ENCODE measurements around the gene CUX1.

Gene CUX1

GRCh38 chr7:102216573-102217314, 399.3 kb downstream of the CUX1 start:
- TF ChIP-seq ZBTB7A (IDR thresholded peaks at IDR 0.05; ENCODE audit: low read depth): no peak
- no peak for TF ChIP-seq TCF12 (IDR thresholded peaks at IDR 0.05; ENCODE audit: low read depth)
- TF ChIP-seq NFIC (IDR thresholded peaks at IDR 0.05): no peak
- no peak for TF ChIP-seq EP300 (IDR thresholded peaks at IDR 0.05; ENCODE audit: borderline replicate concordance)
- no peak for TF ChIP-seq TEAD4 (IDR thresholded peaks at IDR 0.05)
- TF ChIP-seq RAD21 (IDR thresholded peaks at IDR 0.05; ENCODE audit: low read depth): no peak
- no peak for TF ChIP-seq USF1 (IDR thresholded peaks at IDR 0.05)
- TF ChIP-seq FOXM1 (IDR thresholded peaks at IDR 0.05; ENCODE audit: borderline replicate concordance, low read depth): no peak
- TF ChIP-seq EGR1 (IDR thresholded peaks at IDR 0.05): no peak

GRCh38 chr7:102220229-102220850, 402.9 kb downstream of the CUX1 start:
- TF ChIP-seq FOXM1 (IDR thresholded peaks at IDR 0.05; ENCODE audit: borderline replicate concordance, low read depth) (no peak), TCF12 (IDR thresholded peaks at IDR 0.05; ENCODE audit: low read depth) (no peak), MAX (IDR thresholded peaks at IDR 0.05) (no peak), USF1 (IDR thresholded peaks at IDR 0.05) (no peak), ZBTB7A (IDR thresholded peaks at IDR 0.05; ENCODE audit: low read depth) (no peak), EP300 (IDR thresholded peaks at IDR 0.05; ENCODE audit: borderline replicate concordance) (no peak), EGR1 (IDR thresholded peaks at IDR 0.05) (no peak), CREB1 (IDR thresholded peaks at IDR 0.05; ENCODE audit: low read depth) (no peak), CEBPB (IDR thresholded peaks at IDR 0.05) (no peak), TEAD4 (IDR thresholded peaks at IDR 0.05) (no peak), NFIC (IDR thresholded peaks at IDR 0.05) (no peak), TAF1 (IDR thresholded peaks at IDR 0.05; ENCODE audit: low read depth) (no peak), REST (IDR thresholded peaks at IDR 0.05; ENCODE audit: low read depth) (no peak), RAD21 (IDR thresholded peaks at IDR 0.05; ENCODE audit: low read depth) (no peak), YY1 (IDR thresholded peaks at IDR 0.05; ENCODE audit: low read depth) (no peak)

GRCh38 chr7:102220960-102221800, 403.8 kb downstream of the CUX1 start:
- no peak for TF ChIP-seq MAX (IDR thresholded peaks at IDR 0.05)
- TF ChIP-seq TCF12 (IDR thresholded peaks at IDR 0.05; ENCODE audit: low read depth): no peak
- no peak for TF ChIP-seq REST (IDR thresholded peaks at IDR 0.05; ENCODE audit: low read depth)
- no peak for TF ChIP-seq ZBTB7A (IDR thresholded peaks at IDR 0.05; ENCODE audit: low read depth)
- no peak for TF ChIP-seq RAD21 (IDR thresholded peaks at IDR 0.05; ENCODE audit: low read depth)

GRCh38 chr7:102221961-102222360, 404.5 kb downstream of the CUX1 start:
- TF ChIP-seq EP300 (IDR thresholded peaks at IDR 0.05; ENCODE audit: borderline replicate concordance): no peak
- TF ChIP-seq FOXM1 (IDR thresholded peaks at IDR 0.05; ENCODE audit: borderline replicate concordance, low read depth): no peak
- TF ChIP-seq USF1 (IDR thresholded peaks at IDR 0.05): no peak
- TF ChIP-seq EGR1 (IDR thresholded peaks at IDR 0.05): no peak
- TF ChIP-seq TEAD4 (IDR thresholded peaks at IDR 0.05): no peak
- TF ChIP-seq TAF1 (IDR thresholded peaks at IDR 0.05; ENCODE audit: low read depth): no peak

- no peak for TF ChIP-seq RAD21 (IDR thresholded peaks at IDR 0.05; ENCODE audit: low read depth)
- TF ChIP-seq MAX (IDR thresholded peaks at IDR 0.05): no peak
- no peak for TF ChIP-seq ZBTB7A (IDR thresholded peaks at IDR 0.05; ENCODE audit: low read depth)
- no peak for TF ChIP-seq EP300 (IDR thresholded peaks at IDR 0.05; ENCODE audit: borderline replicate concordance)
- TF ChIP-seq REST (IDR thresholded peaks at IDR 0.05; ENCODE audit: low read depth): no peak
- no peak for TF ChIP-seq CEBPB (IDR thresholded peaks at IDR 0.05)
- TF ChIP-seq TCF12 (IDR thresholded peaks at IDR 0.05; ENCODE audit: low read depth): no peak
- TF ChIP-seq YY1 (IDR thresholded peaks at IDR 0.05; ENCODE audit: low read depth): no peak
- TF ChIP-seq USF1 (IDR thresholded peaks at IDR 0.05): no peak
- no peak for TF ChIP-seq TAF1 (IDR thresholded peaks at IDR 0.05; ENCODE audit: low read depth)
- no peak for TF ChIP-seq EGR1 (IDR thresholded peaks at IDR 0.05)
- TF ChIP-seq FOXM1 (IDR thresholded peaks at IDR 0.05; ENCODE audit: borderline replicate concordance, low read depth): no peak
- TF ChIP-seq TEAD4 (IDR thresholded peaks at IDR 0.05): no peak
- no peak for TF ChIP-seq NFIC (IDR thresholded peaks at IDR 0.05)
- TF ChIP-seq CREB1 (IDR thresholded peaks at IDR 0.05; ENCODE audit: low read depth): no peak
Measured at GRCh38 chr7:102222445-102222844, 405.0 kb downstream of the CUX1 start.
